Subcutaneous abdominal adipose tissue (tissue), 5 donors: Measurements from ENCODE around the gene MACF1.
A peak's percentile ranks its signal among the peaks of the same experiment; 100 is the strongest.

Experiments
- H3K27ac ChIP-seq: one replicate; pipeline ENCODE4 v1.7.0; 2013; ENCODE audit warnings: low read depth, mild to moderate bottlenecking, inconsistent platforms, low read length, moderate library complexity
- H3K27me3 ChIP-seq, 5 donors: one replicate each; pipeline ENCODE4 v1.7.0; 2013; ENCODE audit warnings: low read length in 5 of 5, inconsistent platforms in 1 of 5; ENCODE audit not compliant: control insufficient read depth in 5 of 5, insufficient read depth in 4 of 5
- H3K36me3 ChIP-seq, 5 donors: one replicate each; pipeline ENCODE4 v1.7.0; 2013; ENCODE audit warnings: low read length in 5 of 5; ENCODE audit not compliant: control insufficient read depth in 5 of 5, insufficient read depth in 5 of 5
- H3K4me1 ChIP-seq, 5 donors: one replicate each; pipeline ENCODE4 v1.7.0; 2013; ENCODE audit warnings: low read length in 5 of 5, mild to moderate bottlenecking in 3 of 5, moderate library complexity in 1 of 5; ENCODE audit not compliant: control insufficient read depth in 5 of 5, insufficient read depth in 5 of 5
- H3K4me3 ChIP-seq, 5 donors: one replicate each; pipeline ENCODE4 v1.7.0; 2013; ENCODE audit warnings: low read length in 5 of 5, low read depth in 1 of 5
- H3K9ac ChIP-seq, 5 donors: one replicate each; pipeline ENCODE4 v1.7.0; 2013; ENCODE audit warnings: low read length in 5 of 5, mild to moderate bottlenecking in 4 of 5, moderate library complexity in 3 of 5
- H3K9me3 ChIP-seq, 5 donors: one replicate each; pipeline ENCODE4 v1.7.0; 2013; ENCODE audit warnings: low read length in 5 of 5; ENCODE audit not compliant: control insufficient read depth in 5 of 5
- donor health status: healthy.
- donor health status: healthy.
- donor health status: healthy.
- donor health status: healthy.
- donor health status: healthy.

MACF1 gene

DNA sequence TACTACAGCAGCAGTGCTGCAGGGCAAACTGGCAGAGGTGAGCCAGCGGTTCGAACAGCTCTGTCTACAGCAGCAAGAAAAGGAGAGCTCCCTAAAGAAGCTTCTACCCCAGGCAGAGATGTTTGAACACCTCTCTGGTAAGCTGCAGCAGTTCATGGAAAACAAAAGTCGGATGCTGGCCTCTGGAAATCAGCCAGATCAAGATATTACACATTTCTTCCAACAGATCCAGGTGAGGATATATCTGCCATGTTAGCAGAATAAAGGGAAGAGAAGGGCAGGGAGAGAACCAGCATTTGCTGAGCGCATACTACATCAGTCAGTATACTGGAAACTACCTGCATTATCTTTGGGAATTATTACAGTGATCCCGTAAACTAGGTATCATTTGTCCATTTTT lies 157.0 kb downstream of the MACF1 start:
- H3K9me3 ChIP-seq: no peaks in the 10 kb centered on the region
- H3K9ac ChIP-seq: no peak overlapping the region
- peaks cover 49 to 65% (median 56%) of the 10 kb centered on the region in 5 donors for H3K36me3 ChIP-seq
- peaks cover 0 to 10% (median 4%) of the 10 kb centered on the region in 5 donors for H3K4me1 ChIP-seq
- no peak overlapping the region for H3K27ac ChIP-seq
- H3K27me3 ChIP-seq: no peaks in the 10 kb centered on the region
- no peak overlapping the region for H3K4me3 ChIP-seq

DNA sequence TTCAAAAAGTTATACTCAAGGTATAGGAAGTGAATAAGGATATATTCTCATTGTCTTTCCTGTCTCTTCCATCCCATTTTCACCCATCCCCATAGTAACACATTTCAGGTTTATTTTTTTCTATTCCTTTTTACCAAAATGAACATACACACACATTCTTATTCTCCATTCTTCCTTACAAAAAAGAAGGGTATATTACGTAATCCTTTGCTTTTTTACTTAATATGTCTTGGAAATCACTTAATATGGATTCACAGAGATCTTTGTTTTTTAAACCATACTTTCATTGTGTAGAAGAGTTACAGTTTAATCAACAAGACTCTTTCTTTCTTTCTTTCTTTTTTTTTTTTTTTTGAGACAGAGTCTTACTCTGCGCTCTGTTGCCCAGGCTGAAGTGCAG lies 158.8 kb downstream of the MACF1 start:
- H3K36me3 ChIP-seq: peaks cover 36 to 52% (median 43%) of the 10 kb centered on the region in 5 donors
- H3K9ac ChIP-seq: no peak overlapping the region
- no peak overlapping the region for H3K4me3 ChIP-seq
- H3K27ac ChIP-seq: no peak overlapping the region
- peaks cover 0 to 10% (median 4%) of the 10 kb centered on the region in 5 donors for H3K4me1 ChIP-seq
- no peaks in the 10 kb centered on the region for H3K9me3 ChIP-seq
- H3K27me3 ChIP-seq: no peaks in the 10 kb centered on the region

DNA sequence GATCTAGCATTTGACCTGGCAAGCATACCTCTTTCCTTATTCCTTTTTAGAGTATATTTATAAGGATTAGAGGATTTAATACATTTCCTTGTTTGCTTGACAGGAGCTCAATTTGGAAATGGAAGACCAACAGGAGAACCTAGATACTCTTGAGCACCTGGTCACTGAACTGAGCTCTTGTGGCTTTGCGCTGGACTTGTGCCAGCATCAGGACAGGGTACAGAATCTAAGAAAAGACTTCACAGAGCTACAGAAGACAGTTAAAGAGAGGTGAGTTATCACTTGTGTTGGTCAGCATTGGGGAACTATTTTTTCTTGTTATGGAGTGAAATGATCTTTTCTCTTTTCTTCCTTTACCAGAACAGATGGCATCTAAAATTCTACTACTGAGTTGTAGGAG lies 163.6 kb downstream of the MACF1 start:
- H3K27ac ChIP-seq: no peak overlapping the region
- H3K36me3 ChIP-seq: peaks cover 28 to 47% (median 38%) of the 10 kb centered on the region in 5 donors
- H3K27me3 ChIP-seq: no peaks in the 10 kb centered on the region
- no peak overlapping the region for H3K9ac ChIP-seq
- no peak overlapping the region for H3K4me3 ChIP-seq
- no peaks in the 10 kb centered on the region for H3K9me3 ChIP-seq
- peaks cover 0 to 13% (median 3%) of the 10 kb centered on the region in 5 donors for H3K4me1 ChIP-seq

DNA sequence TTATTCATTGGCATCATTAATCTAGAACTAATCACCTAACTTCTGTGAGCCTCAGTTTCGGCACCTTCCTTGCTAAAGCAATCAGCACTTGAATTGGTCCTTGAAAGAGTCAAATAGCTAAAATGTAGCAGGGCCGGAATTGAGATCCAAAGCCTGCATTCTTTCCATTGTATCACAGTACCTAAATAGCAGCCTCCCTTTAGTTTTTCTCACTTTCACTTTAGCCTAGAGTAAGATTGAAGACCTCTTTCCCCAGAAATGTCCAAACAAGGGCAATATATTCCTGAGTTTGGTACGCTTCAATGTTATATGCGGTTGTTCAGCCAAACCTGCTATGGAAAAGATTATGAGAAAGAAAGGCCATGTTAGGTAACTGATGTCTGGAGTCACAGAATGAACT lies 165.1 kb downstream of the MACF1 start:
- Histone ChIP-seq H3K4me3 (no peak overlapping the region), H3K4me1 (peaks cover 0 to 13% (median 3%) of the 10 kb centered on the region in 5 donors), H3K27ac (peak overlapping the region; percentile 71), H3K27me3 (no peaks in the 10 kb centered on the region), H3K9ac (no peak overlapping the region), H3K9me3 (no peaks in the 10 kb centered on the region), H3K36me3 (peaks cover 28 to 46% (median 43%) of the 10 kb centered on the region in 5 donors)

- no peak overlapping the region for H3K4me3 ChIP-seq
- H3K9ac ChIP-seq: peak overlapping the region in 2 of 5 donors; percentile 20 to 55
- H3K27me3 ChIP-seq: no peaks in the 10 kb centered on the region
- peak overlapping the region; percentile 71 for H3K27ac ChIP-seq
- H3K4me1 ChIP-seq: peaks cover 0 to 13% (median 3%) of the 10 kb centered on the region in 5 donors
- H3K9me3 ChIP-seq: no peaks in the 10 kb centered on the region
- H3K36me3 ChIP-seq: peaks cover 28 to 48% (median 44%) of the 10 kb centered on the region in 5 donors
These were observed 166.1 kb downstream of the MACF1 start for GRCh38 chr1:39370602-39371001.

- H3K9me3 ChIP-seq: no peaks in the 10 kb centered on the region
- H3K27ac ChIP-seq: peak overlapping the region; percentile 71
- H3K36me3 ChIP-seq: peaks cover 25 to 54% (median 46%) of the 10 kb centered on the region in 5 donors
- H3K9ac ChIP-seq: no peak overlapping the region
- no peaks in the 10 kb centered on the region for H3K27me3 ChIP-seq
- peaks cover 0 to 13% (median 3%) of the 10 kb centered on the region in 5 donors for H3K4me1 ChIP-seq
- no peak overlapping the region for H3K4me3 ChIP-seq
These were observed 167.6 kb downstream of the MACF1 start for GRCh38 chr1:39372105-39372504.

- H3K4me1 ChIP-seq: peaks cover 0 to 3% (median 1%) of the 10 kb centered on the region in 5 donors
- peaks cover 24 to 51% (median 42%) of the 10 kb centered on the region in 5 donors for H3K36me3 ChIP-seq
- no peak overlapping the region for H3K4me3 ChIP-seq
- H3K27ac ChIP-seq: no peak overlapping the region
- no peak overlapping the region for H3K9ac ChIP-seq
- H3K27me3 ChIP-seq: no peaks in the 10 kb centered on the region
- no peaks in the 10 kb centered on the region for H3K9me3 ChIP-seq
These were observed 172.2 kb downstream of the MACF1 start for GRCh38 chr1:39376656-39377055.

DNA sequence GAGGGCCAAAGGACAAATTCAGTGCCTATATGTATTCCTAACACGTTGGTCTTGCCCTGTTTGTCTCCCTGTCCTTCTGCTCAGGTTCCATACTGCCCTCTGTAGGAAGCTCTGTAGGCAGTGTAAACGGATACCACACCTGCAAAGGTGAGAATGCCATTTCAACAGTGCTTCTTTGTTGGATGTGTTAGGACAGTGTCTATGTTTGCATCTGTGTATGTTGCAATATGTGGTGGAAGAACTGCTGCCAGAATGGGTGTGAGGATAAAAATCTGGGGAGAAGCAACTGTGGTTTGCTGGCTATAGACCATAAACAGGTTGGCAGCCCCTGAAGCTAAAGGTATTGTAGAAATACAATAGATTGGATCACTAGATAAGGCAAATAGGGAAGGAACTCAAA lies 173.9 kb downstream of the MACF1 start:
- Histone ChIP-seq H3K4me1 (peaks cover 0 to 5% (median 4%) of the 10 kb centered on the region in 5 donors), H3K4me3 (no peak overlapping the region), H3K36me3 (peaks cover 20 to 48% (median 41%) of the 10 kb centered on the region in 5 donors), H3K9ac (no peak overlapping the region), H3K27me3 (no peaks in the 10 kb centered on the region), H3K9me3 (no peaks in the 10 kb centered on the region), H3K27ac (no peak overlapping the region)

DNA sequence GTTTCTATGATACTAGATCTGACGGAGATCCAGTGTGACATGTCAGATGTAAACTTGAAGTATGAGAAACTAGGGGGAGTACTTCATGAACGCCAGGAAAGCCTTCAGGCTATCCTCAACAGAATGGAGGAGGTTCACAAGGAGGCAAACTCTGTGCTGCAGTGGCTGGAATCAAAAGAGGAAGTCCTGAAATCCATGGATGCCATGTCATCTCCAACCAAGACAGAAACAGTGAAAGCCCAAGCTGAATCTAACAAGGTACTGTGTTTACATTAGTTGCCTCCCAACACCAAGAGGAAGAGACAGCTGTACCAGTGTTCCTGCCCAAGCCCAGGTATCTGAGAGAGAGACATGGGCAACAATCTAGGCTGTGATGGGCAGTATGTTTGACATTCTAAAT lies 174.7 kb downstream of the MACF1 start:
- peaks cover 0 to 12% (median 4%) of the 10 kb centered on the region in 5 donors for H3K4me1 ChIP-seq
- H3K4me3 ChIP-seq: no peak overlapping the region
- H3K9ac ChIP-seq: no peak overlapping the region
- H3K9me3 ChIP-seq: no peaks in the 10 kb centered on the region
- no peaks in the 10 kb centered on the region for H3K27me3 ChIP-seq
- H3K36me3 ChIP-seq: peaks cover 20 to 54% (median 44%) of the 10 kb centered on the region in 5 donors
- H3K27ac ChIP-seq: no peak overlapping the region

GRCh38 chr1:39380036-39380435 lies 175.5 kb downstream of the MACF1 start:
- H3K4me1 ChIP-seq: peaks cover 0 to 19% (median 4%) of the 10 kb centered on the region in 5 donors
- H3K9ac ChIP-seq: no peak overlapping the region
- no peaks in the 10 kb centered on the region for H3K9me3 ChIP-seq
- peaks cover 20 to 52% (median 40%) of the 10 kb centered on the region in 5 donors for H3K36me3 ChIP-seq
- H3K27me3 ChIP-seq: no peaks in the 10 kb centered on the region
- H3K27ac ChIP-seq: no peak overlapping the region
- H3K4me3 ChIP-seq: no peak overlapping the region
